HepG2 (cell line): Measurements from ENCODE around the gene FTCD. TPM values are rescaled to one million over a fixed set of nuclear protein-coding genes. Genes with fewer than 3 reads are reported as not detected.

Experiments used
- ATAC-seq: fragments of 200-7000 bp; cut with Tn5 transposase; 3 replicates; pipeline ENCODE4 v1.9.1; 2020; ENCODE audit warnings: mild to moderate bottlenecking, moderate library complexity
- BruUV-seq: library from RNA; stranded (reverse); fragments of 400-500 nt; replicated peaks from 2 replicates; lab custom pipeline; 2021; lab: Mats Ljungman, UMichigan
- CTCF ChIA-PET: fragments of 300-600 bp; formaldehyde crosslinking; extraction: SDS; loops from one replicate; lab custom pipeline; 2021; ENCODE audit warnings: low total read pairs, inconsistent platforms, low intra/inter-chr PET ratio; lab: Yijun Ruan, JAX
- POLR2A ChIA-PET: fragments of 350-600 bp; sonication (Branson Sonifier 250); formaldehyde crosslinking; loops from one replicate; lab custom pipeline; 2020; ENCODE audit warnings: antibody characterized with exemption, inconsistent platforms; lab: Yijun Ruan, JAX
- DNase-seq: peaks from one replicate; pipeline ENCODE4 v3.0.0-alpha.2; 2015; ENCODE audit warnings: low spot score
- FAIRE-seq: peaks from 3 replicates; lab custom pipeline; 2011; peaks lifted over from hg19 to GRCh38; lab: Jason Lieb, UNC
- H2AFZ ChIP-seq: one replicate; pipeline ENCODE4 v1.6.1; 2011; ENCODE audit warnings: low read length, inconsistent platforms
- H3K27ac ChIP-seq: fragments of 300-600 bp; 3 replicates; pipeline ENCODE4 v1.8.0; 2011; ENCODE audit warnings: mixed run types, mild to moderate bottlenecking, mixed read lengths, low read length, inconsistent platforms; ENCODE audit not compliant: insufficient read depth; ENCODE audit errors: extremely low read length
- H3K27me3 ChIP-seq, 2 experiments: fragments of 200-600 bp in 1 of 2; 2 replicates in 1 of 2; 3 replicates in 1 of 2; pipeline versions ENCODE4 v1.6.0 to v1.8.0; 2011; ENCODE audit warnings: low read length in 2 of 2, mild to moderate bottlenecking in 2 of 2, moderate library complexity in 2 of 2, inconsistent platforms in 1 of 2; ENCODE audit not compliant: insufficient read depth in 2 of 2, control insufficient read depth in 1 of 2
- H3K36me3 ChIP-seq, 2 experiments: fragments of 200-600 bp in 1 of 2; replicated peaks in 1 of 2; 2 replicates in 1 of 2; 3 replicates in 1 of 2; pipeline versions ENCODE4 v1.5.1 to v1.8.0; 2011; ENCODE audit warnings: low read length in 2 of 2, inconsistent platforms in 1 of 2; ENCODE audit not compliant: insufficient read depth in 2 of 2, control insufficient read depth in 1 of 2
- H3K4me1 ChIP-seq: 2 replicates; pipeline ENCODE4 v1.5.1; 2012; ENCODE audit warnings: low read length, inconsistent platforms; ENCODE audit not compliant: insufficient read depth
- H3K4me2 ChIP-seq: 2 replicates; pipeline ENCODE4 v1.6.0; 2011; ENCODE audit warnings: low read depth, low read length, inconsistent platforms
- H3K4me3 ChIP-seq, 3 experiments: fragments of 200-600 bp in 1 of 3; sonication (generic), shearing (Covaris generic) in 1 of 3; replicated peaks in 1 of 3; 2 replicates each; pipeline ENCODE4 v1.5.1; 2011 to 2016; ENCODE audit warnings: low read length in 3 of 3, inconsistent platforms in 2 of 3, low read depth in 2 of 3, mild to moderate bottlenecking in 2 of 3, control low read depth in 1 of 3, mixed read lengths in 1 of 3; ENCODE audit not compliant: insufficient read depth in 1 of 3
- H3K79me2 ChIP-seq: one replicate; pipeline ENCODE4 v1.6.1; 2011; ENCODE audit warnings: low read length, inconsistent platforms; ENCODE audit not compliant: insufficient read depth
- H3K9ac ChIP-seq: 2 replicates; pipeline ENCODE4 v1.6.0; 2011; ENCODE audit warnings: mild to moderate bottlenecking, low read depth, low read length, inconsistent platforms; ENCODE audit not compliant: insufficient read depth
- H3K9me3 ChIP-seq: 2 replicates; pipeline ENCODE4 v1.5.1; 2012; ENCODE audit warnings: mild to moderate bottlenecking, low read length
- H4K20me1 ChIP-seq: 2 replicates; pipeline ENCODE4 v1.6.0; 2011; ENCODE audit warnings: inconsistent platforms, mild to moderate bottlenecking, low read length, moderate library complexity; ENCODE audit not compliant: insufficient read depth
- AGO2 ChIP-seq: fragments of 200-400 bp; formaldehyde crosslinking; optimal IDR thresholded peaks from 2 replicates; pipeline ENCODE3; 2017; ENCODE audit warnings: mild to moderate bottlenecking, low read depth, low read length, moderate library complexity
- KLF6 ChIP-seq: IDR thresholded peaks from 2 replicates; pipeline ENCODE4 v1.8.0; 2016; ENCODE audit warnings: missing biosample characterization, missing genetic modification reagents
- KMT2A ChIP-seq: sonication (generic); formaldehyde crosslinking; IDR thresholded peaks from 2 replicates; pipeline ENCODE4 v1.4.0; 2020; ENCODE audit warnings: missing genetic modification reagents
- MTERF4 ChIP-seq: sonication (generic); formaldehyde crosslinking; IDR thresholded peaks from 2 replicates; pipeline ENCODE4 v1.8.0; 2023; ENCODE audit warnings: mild to moderate bottlenecking, missing genetic modification reagents
- NCOR1 ChIP-seq: fragments of 200-600 bp; sonication (generic); IDR thresholded peaks from 2 replicates; pipeline ENCODE4 v1.7.0; 2017; ENCODE audit warnings: antibody characterized with exemption, low read length, borderline replicate concordance
- RBAK ChIP-seq: sonication (generic); formaldehyde crosslinking; IDR thresholded peaks from 2 replicates; pipeline ENCODE4 v1.5.1; 2020; ENCODE audit warnings: mild to moderate bottlenecking, missing genetic modification reagents
- RBFOX2 ChIP-seq: fragments of 200-400 bp; formaldehyde crosslinking; IDR thresholded peaks from 2 replicates; pipeline ENCODE4 v1.6.1; 2017; ENCODE audit warnings: low read depth, mild to moderate bottlenecking, low read length
- RBM22 ChIP-seq: fragments of 200-400 bp; formaldehyde crosslinking; optimal IDR thresholded peaks from 2 replicates; pipeline ENCODE3; 2017; ENCODE audit warnings: mild to moderate bottlenecking, low read length, moderate library complexity
- SPEN ChIP-seq: sonication (generic); formaldehyde crosslinking; IDR thresholded peaks from 2 replicates; pipeline ENCODE4 v1.5.1; 2020; ENCODE audit warnings: low read depth, mild to moderate bottlenecking, missing genetic modification reagents
- XBP1 ChIP-seq: sonication (generic); formaldehyde crosslinking; IDR thresholded peaks from 2 replicates; pipeline ENCODE4 v1.5.0; 2020; ENCODE audit warnings: missing genetic modification reagents
- YY1 ChIP-seq: IDR thresholded peaks from 2 replicates; pipeline ENCODE4 v1.6.1; 2011; ENCODE audit warnings: low read length, low read depth, moderate library complexity, mild to moderate bottlenecking; ENCODE audit not compliant: insufficient read depth, insufficient replicate concordance
- ZFP36 ChIP-seq: fragments of 150-350 bp; IDR thresholded peaks from 2 replicates; pipeline ENCODE4 v1.6.1; 2018; ENCODE audit warnings: borderline replicate concordance, low read length, low read depth; ENCODE audit not compliant: partially characterized antibody
- ZNF160 ChIP-seq: sonication (generic); formaldehyde crosslinking; IDR thresholded peaks from 2 replicates; pipeline ENCODE4 v1.8.0; 2022; ENCODE audit warnings: mild to moderate bottlenecking, inconsistent platforms, missing genetic modification reagents
- ZNF207 ChIP-seq: fragments of 450-650 bp; IDR thresholded peaks from 2 replicates; pipeline ENCODE4 v1.6.1; 2016; ENCODE audit warnings: antibody characterized with exemption, borderline replicate concordance
- ZNF557 ChIP-seq: sonication (generic); formaldehyde crosslinking; IDR thresholded peaks from 2 replicates; pipeline ENCODE4 v1.4.0; 2020; ENCODE audit warnings: missing genetic modification reagents
- ZNF580 ChIP-seq: IDR thresholded peaks from 2 replicates; pipeline ENCODE4 v1.6.1; 2016; ENCODE audit warnings: low read depth, borderline replicate concordance
- WGBS: methylation state at CpG from one replicate; pipeline ENCODE4 v1.1.6; 2017; ENCODE audit warnings: low lambda C conversion rate; 5-methylcytosine and 5-hydroxymethylcytosine counted together
- in situ Hi-C: cut with HindIII; loops from 2 replicates; pipeline ENCODE4 v1.10.0; 2017; ENCODE audit warnings: low pct_unique_long_range_greater_than_20kb; ENCODE audit not compliant: extremely low pct_ligation_motif_present
- intact Hi-C: fragments of 100-400 bp; cut with micrococcal nuclease; formaldehyde crosslinking; loops from one replicate; pipeline ENCODE4 v1.10.0; 2022; ENCODE audit not compliant: unreplicated experiment
- polyA plus RNA-seq, 8 experiments: library from polyadenylated mRNA; depleted of rRNA in 3 of 8; stranded (reverse) in 7 of 8; unstranded in 1 of 8; fragments of >200 nt; fragmentation: Illumina TruSeq in 4 of 8; extraction: Trizol in 4 of 8; gene quantifications; 2 replicates each; pipeline versions ENCODE4 v1.2.1 to v1.2.3, GENCODE V29; 2011 to 2016; ENCODE audit warnings: low read depth in 4 of 8, missing spikeins in 1 of 8, mixed read lengths in 1 of 8; ENCODE audit not compliant: insufficient read depth in 1 of 8
- total RNA-seq, 5 experiments: library from RNA; depleted of rRNA; stranded (reverse); fragments of >200 nt; fragmentation: Illumina TruSeq; extraction: Trizol; gene quantifications; 2 replicates each; pipeline ENCODE4 v1.2.3, GENCODE V29; 2016; ENCODE audit warnings: low read depth in 1 of 5
- TF ChIP-seq, protein P1 (sequence below): sonication (generic); formaldehyde crosslinking; IDR thresholded peaks from 2 replicates; pipeline ENCODE4 v1.5.1; 2020; ENCODE audit warnings: missing genetic modification reagents, mild to moderate bottlenecking, borderline replicate concordance

The FTCD gene
- total and polyA plus RNA-seq, 2 of the 13 experiments (the other 11 are each of a cell fraction or from before 2014, with no cell fraction given): 75.7 to 105 TPM

DNA sequence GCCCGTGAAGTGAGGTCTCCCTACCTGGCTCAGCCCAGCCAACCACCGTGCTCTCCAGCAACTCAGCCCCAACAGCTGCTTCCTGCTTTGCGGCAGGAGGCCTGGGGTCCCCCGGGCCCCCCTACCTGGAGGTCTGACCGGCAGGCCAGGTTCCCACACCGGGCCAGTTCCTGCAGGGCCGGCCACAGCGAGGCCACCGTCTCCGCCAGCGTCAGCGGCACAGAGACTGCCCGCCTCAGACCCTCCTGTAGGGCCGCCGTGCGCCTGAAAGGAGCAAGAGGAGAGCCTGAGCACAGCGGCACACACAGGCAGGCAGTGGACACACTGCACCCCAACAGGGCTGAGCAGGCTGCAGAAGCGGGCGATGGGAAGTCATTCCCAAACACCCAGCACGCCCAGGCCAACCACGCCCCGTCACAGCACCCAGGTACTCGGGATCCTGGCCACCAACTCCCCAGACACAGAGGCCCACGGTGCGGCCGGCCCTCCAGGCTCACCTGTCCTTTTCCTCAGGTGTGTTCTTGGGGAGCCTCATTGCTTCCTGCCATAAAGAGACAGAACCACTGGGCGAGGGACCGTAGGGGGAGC is 16.9 kb downstream of the FTCD start:
- TF ChIP-seq KMT2A (CRISPR knock-in tag) (no peak), RBFOX2 (peak; percentile 62; the same call in 1 of the 2 replicates), RBM22 (peak; percentile 49), KLF6 (no peak), RBAK (CRISPR knock-in tag) (no peak), MTERF4 (CRISPR knock-in tag) (no peak), ZFP36 (no peak), NCOR1 (no peak), AGO2 (peak; percentile 92), ZNF580 (no peak), XBP1 (CRISPR knock-in tag) (no peak), ZNF207 (no peak), ZNF160 (CRISPR knock-in tag) (no peak), SPEN (CRISPR knock-in tag) (no peak), ZNF557 (no peak), YY1 (no peak)
- TF ChIP-seq, protein P1, sequence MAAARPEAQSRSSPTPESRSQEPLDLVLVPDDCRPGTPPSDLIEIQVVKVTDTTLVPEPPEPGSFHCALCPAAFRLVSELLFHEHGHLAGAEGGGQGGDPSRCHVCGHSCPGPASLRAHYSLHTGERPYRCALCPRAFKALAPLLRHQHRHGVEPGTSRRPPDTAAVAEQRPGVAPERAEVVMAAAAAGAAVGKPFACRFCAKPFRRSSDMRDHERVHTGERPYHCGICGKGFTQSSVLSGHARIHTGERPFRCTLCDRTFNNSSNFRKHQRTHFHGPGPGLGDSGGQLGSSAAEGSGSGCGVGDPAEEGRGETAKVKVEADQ (CRISPR knock-in tag): no peak
- TF ChIP-seq, all 625 proteins: peak for 3
- ChIA-PET CTCF (no interaction called here), POLR2A (no interaction called here)
- DNase-seq (no peak), ATAC-seq (no peak), FAIRE-seq (no peak)
- Histone ChIP-seq H2AFZ (no peak overlapping the region), H3K9ac (no peak overlapping the region), H3K36me3 (peaks cover 13 to 20% of the 10 kb centered on the region in 2 experiments; a peak in 4 of 5 replicates), H3K9me3 (no peaks in the 10 kb centered on the region), H3K4me1 (peaks cover under 1% of the 10 kb centered on the region; the same call in 1 of the 2 replicates), H4K20me1 (peaks cover 15% of the 10 kb centered on the region; the same call in 1 of the 2 replicates), H3K79me2 (no peaks in the 10 kb centered on the region), H3K27ac (no peak overlapping the region), H3K4me3 (no peak overlapping the region), H3K4me2 (no peak overlapping the region), H3K27me3 (no peaks in the 10 kb centered on the region)
- in situ Hi-C loops: no loop called here
- no TSS peak for BruUV-seq
- WGBS: 97% methylated on average over 6 of the region's 28 CpGs
- intact Hi-C loops: no loop called here
